Measurements from ENCODE around the gene CLCNKA. TPM values are rescaled to one million over a fixed set of nuclear protein-coding genes. Genes with fewer than 3 reads are reported as not detected.

Gene CLCNKA
- total RNA-seq, 1 donor from 2014 or later: 1.6 TPM

GRCh38 chr1:15988856-15989736 is 32.7 kb upstream of the CLCNKA start:
- TF ChIP-seq, protein P1, sequence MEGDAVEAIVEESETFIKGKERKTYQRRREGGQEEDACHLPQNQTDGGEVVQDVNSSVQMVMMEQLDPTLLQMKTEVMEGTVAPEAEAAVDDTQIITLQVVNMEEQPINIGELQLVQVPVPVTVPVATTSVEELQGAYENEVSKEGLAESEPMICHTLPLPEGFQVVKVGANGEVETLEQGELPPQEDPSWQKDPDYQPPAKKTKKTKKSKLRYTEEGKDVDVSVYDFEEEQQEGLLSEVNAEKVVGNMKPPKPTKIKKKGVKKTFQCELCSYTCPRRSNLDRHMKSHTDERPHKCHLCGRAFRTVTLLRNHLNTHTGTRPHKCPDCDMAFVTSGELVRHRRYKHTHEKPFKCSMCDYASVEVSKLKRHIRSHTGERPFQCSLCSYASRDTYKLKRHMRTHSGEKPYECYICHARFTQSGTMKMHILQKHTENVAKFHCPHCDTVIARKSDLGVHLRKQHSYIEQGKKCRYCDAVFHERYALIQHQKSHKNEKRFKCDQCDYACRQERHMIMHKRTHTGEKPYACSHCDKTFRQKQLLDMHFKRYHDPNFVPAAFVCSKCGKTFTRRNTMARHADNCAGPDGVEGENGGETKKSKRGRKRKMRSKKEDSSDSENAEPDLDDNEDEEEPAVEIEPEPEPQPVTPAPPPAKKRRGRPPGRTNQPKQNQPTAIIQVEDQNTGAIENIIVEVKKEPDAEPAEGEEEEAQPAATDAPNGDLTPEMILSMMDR (conservative IDR thresholded peaks at IDR 0.05): no peak
- no peaks in the 10 kb centered on the region for H3K36me3 Mint-ChIP-seq
- no peak for DNase-seq (ENCODE audit: extremely low spot score, unreplicated experiment)
- no peak overlapping the region for H3K27ac Mint-ChIP-seq
- no peaks in the 10 kb centered on the region for H3K4me1 Mint-ChIP-seq (ENCODE audit: unreplicated experiment)
- no peaks in the 10 kb centered on the region for H3K27me3 Mint-ChIP-seq
- H3K9me3 Mint-ChIP-seq: no peaks in the 10 kb centered on the region
- no peak overlapping the region for H3K4me3 Mint-ChIP-seq

GRCh38 chr1:15989776-15990175 is 32.1 kb upstream of the CLCNKA start:
- DNase-seq (ENCODE audit: extremely low spot score, unreplicated experiment): no peak
- no peaks in the 10 kb centered on the region for H3K4me1 Mint-ChIP-seq (ENCODE audit: unreplicated experiment)
- no peaks in the 10 kb centered on the region for H3K36me3 Mint-ChIP-seq
- TF ChIP-seq, protein P1 (conservative IDR thresholded peaks at IDR 0.05): no peak
- H3K27me3 Mint-ChIP-seq: no peaks in the 10 kb centered on the region
- no peak overlapping the region for H3K4me3 Mint-ChIP-seq
- H3K27ac Mint-ChIP-seq: no peak overlapping the region
- H3K9me3 Mint-ChIP-seq: no peaks in the 10 kb centered on the region

- DNase-seq (ENCODE audit: extremely low spot score, unreplicated experiment): no peak
- no peaks in the 10 kb centered on the region for H3K36me3 Mint-ChIP-seq
- TF ChIP-seq, protein P1 (conservative IDR thresholded peaks at IDR 0.05): no peak
- H3K9me3 Mint-ChIP-seq: no peaks in the 10 kb centered on the region
- H3K4me1 Mint-ChIP-seq (ENCODE audit: unreplicated experiment): no peaks in the 10 kb centered on the region
- H3K4me3 Mint-ChIP-seq: no peak overlapping the region
- no peak overlapping the region for H3K27ac Mint-ChIP-seq
- H3K27me3 Mint-ChIP-seq: no peaks in the 10 kb centered on the region
Measured at GRCh38 chr1:15991427-15992186, 30.2 kb upstream of the CLCNKA start.

DNA sequence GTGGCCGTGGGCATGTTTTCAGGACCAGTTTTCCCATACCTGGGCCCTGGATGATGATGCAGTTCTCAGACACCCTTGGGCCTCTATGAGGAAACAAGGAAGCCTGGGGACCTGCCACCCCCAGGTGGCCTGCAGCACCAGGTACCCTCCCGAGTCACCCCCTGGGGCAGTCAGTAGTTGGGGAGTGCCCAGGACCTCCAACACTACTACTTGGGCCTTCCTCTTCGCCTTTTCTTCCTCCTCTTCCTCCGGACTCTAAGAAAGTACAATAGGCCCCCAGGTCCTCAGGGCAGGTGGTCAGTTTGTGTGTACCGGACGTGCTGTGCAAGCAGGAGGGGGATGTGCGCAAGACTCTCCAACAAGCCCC is 29.7 kb upstream of the CLCNKA start:
- no peaks in the 10 kb centered on the region for H3K27me3 Mint-ChIP-seq
- H3K9me3 Mint-ChIP-seq: no peaks in the 10 kb centered on the region
- H3K4me1 Mint-ChIP-seq (ENCODE audit: unreplicated experiment): no peaks in the 10 kb centered on the region
- H3K36me3 Mint-ChIP-seq: no peaks in the 10 kb centered on the region
- DNase-seq (ENCODE audit: extremely low spot score, unreplicated experiment): no peak
- TF ChIP-seq, protein P1 (conservative IDR thresholded peaks at IDR 0.05): no peak
- H3K4me3 Mint-ChIP-seq: no peak overlapping the region
- no peak overlapping the region for H3K27ac Mint-ChIP-seq

GRCh38 chr1:15992582-15993500 is 29.0 kb upstream of the CLCNKA start:
- no peak for DNase-seq (ENCODE audit: extremely low spot score, unreplicated experiment)
- Mint-ChIP-seq H3K27ac (no peak overlapping the region), H3K4me3 (no peak overlapping the region), H3K36me3 (no peaks in the 10 kb centered on the region), H3K4me1 (ENCODE audit: unreplicated experiment) (no peaks in the 10 kb centered on the region), H3K9me3 (no peaks in the 10 kb centered on the region), H3K27me3 (peaks cover under 1% of the 10 kb centered on the region)
- TF ChIP-seq, protein P1 (conservative IDR thresholded peaks at IDR 0.05): no peak
